C4-2B (cell line): ENCODE measurements around the gene GARIN5B.

ENCODE experiments used
- H3K27ac ChIP-seq: fragments of 450-650 bp; 2 replicates; pipeline ENCODE4 v1.5.1; 2017
- ZFX ChIP-seq: fragments of 450-650 bp; IDR thresholded peaks from 2 replicates; pipeline ENCODE4 v1.6.1; 2017
- TF ChIP-seq, protein P1 (sequence below): fragments of 450-650 bp; conservative IDR thresholded peaks from 2 replicates; pipeline ENCODE4 v1.5.1; 2017; ENCODE audit warnings: mild to moderate bottlenecking

The GARIN5B gene

DNA sequence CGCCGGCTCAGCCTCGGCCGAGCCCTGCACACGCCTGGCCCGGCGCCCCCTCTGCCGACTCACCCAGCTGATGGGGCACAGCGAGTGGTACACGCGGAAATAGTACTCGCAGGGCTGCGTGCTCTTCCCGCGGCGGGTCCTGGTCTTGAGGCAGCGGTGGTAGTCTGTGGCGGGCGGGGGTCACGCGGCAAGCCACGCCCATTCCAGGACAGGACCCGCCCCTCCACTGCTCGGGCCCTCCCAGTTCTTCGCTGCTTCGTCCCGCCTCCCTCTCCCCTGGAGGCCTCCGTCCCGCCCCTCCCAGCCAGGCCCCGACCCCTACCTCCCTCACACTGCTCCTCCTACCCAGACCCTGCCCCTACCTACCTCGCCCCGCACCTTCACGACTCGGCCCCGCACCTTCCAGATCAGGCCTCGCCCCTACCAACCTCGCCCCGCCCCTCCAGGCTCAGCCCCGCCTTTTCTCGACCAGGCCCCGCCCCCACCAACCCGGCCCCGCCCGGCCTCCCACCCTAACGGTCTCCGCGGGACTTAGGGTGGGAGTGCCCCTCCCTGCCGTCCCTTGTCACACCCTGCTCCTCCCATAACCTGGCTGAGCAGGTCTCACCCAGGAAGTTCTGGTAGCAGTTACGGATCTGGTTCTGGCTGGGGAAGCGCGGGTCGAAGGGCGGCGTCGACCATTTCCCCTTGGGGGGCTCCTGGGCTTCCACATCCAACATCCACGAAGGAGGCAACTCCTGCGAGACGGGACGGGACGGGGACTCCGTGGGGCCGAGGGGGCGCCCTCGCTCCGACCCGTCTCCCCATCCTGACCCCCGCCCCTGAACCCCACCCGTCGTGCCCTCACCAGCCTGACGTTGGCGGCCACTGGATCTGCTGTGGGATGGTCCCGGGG is 9.0 kb downstream of the GARIN5B start:
- H3K27ac ChIP-seq: no peak overlapping the region
- TF ChIP-seq, protein P1, sequence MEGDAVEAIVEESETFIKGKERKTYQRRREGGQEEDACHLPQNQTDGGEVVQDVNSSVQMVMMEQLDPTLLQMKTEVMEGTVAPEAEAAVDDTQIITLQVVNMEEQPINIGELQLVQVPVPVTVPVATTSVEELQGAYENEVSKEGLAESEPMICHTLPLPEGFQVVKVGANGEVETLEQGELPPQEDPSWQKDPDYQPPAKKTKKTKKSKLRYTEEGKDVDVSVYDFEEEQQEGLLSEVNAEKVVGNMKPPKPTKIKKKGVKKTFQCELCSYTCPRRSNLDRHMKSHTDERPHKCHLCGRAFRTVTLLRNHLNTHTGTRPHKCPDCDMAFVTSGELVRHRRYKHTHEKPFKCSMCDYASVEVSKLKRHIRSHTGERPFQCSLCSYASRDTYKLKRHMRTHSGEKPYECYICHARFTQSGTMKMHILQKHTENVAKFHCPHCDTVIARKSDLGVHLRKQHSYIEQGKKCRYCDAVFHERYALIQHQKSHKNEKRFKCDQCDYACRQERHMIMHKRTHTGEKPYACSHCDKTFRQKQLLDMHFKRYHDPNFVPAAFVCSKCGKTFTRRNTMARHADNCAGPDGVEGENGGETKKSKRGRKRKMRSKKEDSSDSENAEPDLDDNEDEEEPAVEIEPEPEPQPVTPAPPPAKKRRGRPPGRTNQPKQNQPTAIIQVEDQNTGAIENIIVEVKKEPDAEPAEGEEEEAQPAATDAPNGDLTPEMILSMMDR: no peak
- TF ChIP-seq ZFX: no peak

DNA sequence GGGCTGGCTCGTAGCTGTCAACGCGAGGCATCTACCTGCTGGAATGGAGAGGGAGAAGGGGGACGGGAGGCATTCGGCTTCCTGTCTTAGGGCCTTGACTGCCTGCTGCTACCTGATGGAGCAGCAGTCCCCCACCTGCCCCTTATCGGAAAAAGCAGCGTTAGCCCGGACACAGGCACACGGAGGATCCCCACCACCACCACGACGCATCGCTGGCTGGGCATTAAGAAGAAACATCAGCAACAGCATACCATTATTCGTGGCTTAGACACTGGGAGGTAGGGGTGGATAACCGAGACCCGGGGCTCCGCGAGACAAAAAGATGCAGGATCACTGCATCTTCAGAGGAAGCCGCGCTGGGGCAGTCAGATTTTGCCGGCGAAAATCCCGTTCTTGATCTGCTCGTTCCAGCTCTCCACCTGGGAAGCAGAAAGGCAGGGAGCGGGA is 9.7 kb downstream of the GARIN5B start:
- no peak overlapping the region for H3K27ac ChIP-seq
- no peak for TF ChIP-seq ZFX
- TF ChIP-seq, protein P1: no peak

DNA sequence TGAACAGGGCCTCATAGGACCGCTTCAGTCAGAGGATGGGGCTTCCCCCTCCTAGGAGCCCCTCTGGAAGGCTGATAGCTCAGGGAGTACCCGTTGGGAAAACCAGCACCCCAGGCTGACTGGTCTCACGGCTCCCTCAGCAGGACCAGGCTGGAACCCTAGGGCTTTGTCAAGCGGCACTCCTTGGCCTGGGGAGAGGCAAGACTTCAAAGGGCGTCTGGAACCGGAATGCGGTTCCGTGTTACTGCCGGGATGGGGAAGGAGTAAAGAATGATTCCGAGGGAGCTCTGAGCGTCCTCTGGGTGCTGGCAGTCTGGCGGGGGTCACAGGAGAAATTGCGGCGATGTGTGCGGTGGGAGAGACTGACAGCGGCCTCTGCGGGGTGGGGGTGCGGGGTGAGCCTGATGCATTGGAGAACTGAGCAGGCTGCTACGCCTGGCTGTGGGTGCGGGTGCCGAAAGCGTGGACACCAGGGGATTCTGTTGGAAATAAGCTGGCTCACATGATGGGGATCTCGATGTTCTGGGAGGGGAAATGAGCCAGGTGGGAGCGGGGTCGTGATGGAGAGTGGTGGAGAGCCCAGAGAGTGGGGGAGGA is 10.4 kb downstream of the GARIN5B start:
- TF ChIP-seq, protein P1: no peak
- no peak for TF ChIP-seq ZFX
- H3K27ac ChIP-seq: no peak overlapping the region

DNA sequence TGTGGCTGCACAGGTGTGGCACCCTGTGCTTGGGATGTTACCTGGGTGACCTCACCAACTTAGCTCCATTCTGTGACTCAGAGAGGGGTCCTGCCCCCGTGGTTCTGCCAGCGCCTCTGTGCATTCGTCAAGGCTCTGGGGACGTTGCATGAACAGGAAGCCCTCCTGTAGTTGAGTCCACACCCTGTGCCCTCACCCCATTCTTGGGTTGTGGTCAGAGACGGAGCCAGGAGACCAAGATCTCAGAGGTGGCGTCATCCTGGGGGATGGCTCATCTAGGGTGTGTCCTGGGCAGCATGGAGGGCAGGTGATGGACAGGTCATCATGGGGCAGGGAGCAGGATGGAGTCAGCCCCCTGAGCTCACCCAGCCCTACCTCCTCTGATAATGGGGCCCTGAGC is 11.0 kb downstream of the GARIN5B start:
- no peak overlapping the region for H3K27ac ChIP-seq
- TF ChIP-seq ZFX: no peak
- TF ChIP-seq, protein P1: no peak

DNA sequence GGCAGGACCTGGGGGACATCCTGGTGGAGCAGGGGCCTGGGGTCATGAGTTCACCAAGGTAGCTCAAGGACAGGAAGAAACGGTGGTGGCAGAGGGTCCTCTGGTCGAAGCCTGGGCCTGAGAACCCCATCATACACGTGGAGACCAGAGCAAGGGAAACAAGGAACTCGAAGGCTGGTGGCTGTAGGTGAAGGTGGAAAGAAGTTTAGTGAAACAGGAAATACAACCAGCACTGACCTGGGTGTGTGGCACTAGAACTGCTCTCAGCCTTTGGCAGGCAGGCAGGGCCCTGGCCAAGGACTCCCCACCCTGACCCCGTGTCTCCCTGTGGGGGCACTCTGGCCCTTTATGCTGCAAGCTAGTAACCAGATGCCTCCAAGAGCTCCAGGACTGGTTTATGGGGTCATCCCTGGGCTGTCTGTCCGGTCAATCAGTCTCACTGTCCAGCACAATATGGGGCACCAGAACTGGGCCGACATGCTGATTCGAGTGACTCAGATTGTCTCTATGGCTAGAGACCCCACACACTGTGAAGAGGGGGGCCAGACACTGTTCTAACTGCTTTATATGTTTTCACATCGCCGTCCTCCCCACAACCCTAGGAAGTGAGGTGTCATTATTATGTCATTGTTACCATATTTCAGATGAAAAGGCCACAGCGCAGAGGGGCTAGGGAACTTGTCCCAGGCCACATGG is 12.3 kb downstream of the GARIN5B start:
- TF ChIP-seq ZFX: no peak
- TF ChIP-seq, protein P1: no peak
- H3K27ac ChIP-seq: no peak overlapping the region

DNA sequence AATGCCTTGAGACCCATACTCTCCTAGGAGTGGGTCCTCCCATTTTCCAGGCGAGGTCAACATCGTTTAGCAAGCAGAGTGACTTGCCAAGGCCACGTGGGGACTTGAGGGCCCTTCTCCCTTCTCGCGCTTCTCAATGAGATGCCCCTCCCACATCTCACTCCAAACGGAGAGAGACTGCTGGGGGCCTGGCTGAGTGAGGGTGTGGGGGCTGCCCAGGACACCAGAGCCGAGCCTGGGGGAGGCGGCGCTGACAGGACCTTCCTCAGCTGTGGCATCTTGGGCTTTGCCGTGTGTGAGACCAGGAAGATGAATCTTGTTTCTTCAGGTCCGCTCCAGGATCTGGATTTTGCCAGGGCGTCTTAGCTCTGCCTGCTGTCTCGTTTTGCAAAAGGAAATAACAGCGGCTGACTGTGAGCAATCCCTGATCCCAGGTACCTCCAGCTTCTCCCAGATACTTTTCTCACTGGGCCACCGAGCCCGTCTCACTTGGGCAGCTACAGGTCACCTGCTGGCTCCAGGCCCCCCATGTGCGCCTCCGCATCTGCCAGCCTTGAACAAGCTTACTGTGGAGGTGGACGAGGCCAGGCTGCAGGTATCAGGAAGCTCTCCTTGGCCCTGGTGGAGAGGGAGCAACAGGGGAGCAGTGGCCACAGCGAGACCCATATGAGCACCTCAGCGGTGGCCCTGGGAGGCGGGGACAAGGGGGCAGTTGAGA is 14.6 kb downstream of the GARIN5B start:
- no peak overlapping the region for H3K27ac ChIP-seq
- TF ChIP-seq, protein P1: no peak
- no peak for TF ChIP-seq ZFX
